Mesenchymal stem cell (in vitro differentiated cells and primary cell): Measurements from ENCODE around the gene IFITM1.

Experiments used
- DNase-seq: peaks from one replicate; pipeline ENCODE4 v3.0.0-alpha.2; 2013
- H2AFZ ChIP-seq: one replicate; pipeline ENCODE4 v1.6.1; 2013; ENCODE audit warnings: low read depth, mild to moderate bottlenecking, control low read depth, inconsistent platforms, low read length, moderate library complexity
- H2AK5ac ChIP-seq: 2 replicates; pipeline ENCODE4 v1.6.1; 2013; ENCODE audit warnings: low read length, moderate library complexity, mild to moderate bottlenecking, inconsistent platforms; ENCODE audit not compliant: severe bottlenecking
- H2BK120ac ChIP-seq: one replicate; pipeline ENCODE4 v1.6.1; 2013; ENCODE audit warnings: low read depth, mild to moderate bottlenecking, inconsistent platforms, low read length, moderate library complexity
- H2BK12ac ChIP-seq, 2 experiments: one replicate each; pipeline ENCODE4 v1.6.1; 2013; ENCODE audit warnings: inconsistent platforms in 2 of 2, low read length in 2 of 2, mild to moderate bottlenecking in 2 of 2, moderate library complexity in 2 of 2, control low read depth in 1 of 2
- H2BK15ac ChIP-seq: one replicate; pipeline ENCODE4 v1.6.1; 2013; ENCODE audit warnings: mild to moderate bottlenecking, low read depth, inconsistent platforms; ENCODE audit not compliant: poor library complexity, severe bottlenecking
- H2BK5ac ChIP-seq: 2 replicates; pipeline ENCODE4 v1.6.1; 2013; ENCODE audit warnings: low read depth, mild to moderate bottlenecking, low read length, control low read depth, inconsistent platforms; ENCODE audit not compliant: poor library complexity, severe bottlenecking
- H3K14ac ChIP-seq, 2 experiments: one replicate each; pipeline ENCODE4 v1.6.1; 2013; ENCODE audit warnings: inconsistent platforms in 2 of 2, low read length in 2 of 2, control low read depth in 1 of 2, mild to moderate bottlenecking in 1 of 2, moderate library complexity in 1 of 2
- H3K18ac ChIP-seq, 2 experiments: one replicate each; pipeline ENCODE4 v1.6.1; 2013; ENCODE audit warnings: inconsistent platforms in 2 of 2, low read length in 2 of 2, control low read depth in 1 of 2, low read depth in 1 of 2, mild to moderate bottlenecking in 1 of 2
- H3K23ac ChIP-seq, 2 experiments: one replicate each; pipeline ENCODE4 v1.6.1; 2013; ENCODE audit warnings: inconsistent platforms in 2 of 2, low read length in 2 of 2, mild to moderate bottlenecking in 2 of 2, moderate library complexity in 2 of 2, control low read depth in 1 of 2
- H3K27ac ChIP-seq: 2 replicates; pipeline ENCODE4 v1.5.1; 2013; ENCODE audit warnings: mild to moderate bottlenecking, moderate library complexity, low read length, control low read depth, inconsistent platforms; ENCODE audit not compliant: poor library complexity, severe bottlenecking
- H3K27me3 ChIP-seq, 2 experiments: 2 replicates each; pipeline versions ENCODE4 v1.6.1 to v1.7.0; 2013; ENCODE audit warnings: low read length in 2 of 2, mild to moderate bottlenecking in 2 of 2, moderate library complexity in 2 of 2, control low read depth in 1 of 2, inconsistent platforms in 1 of 2; ENCODE audit not compliant: control insufficient read depth in 1 of 2, insufficient read depth in 1 of 2
- H3K36me3 ChIP-seq, 2 experiments: 2 replicates each; pipeline versions ENCODE4 v1.6.1 to v1.7.0; 2013; ENCODE audit warnings: low read length in 2 of 2, control low read depth in 1 of 2, inconsistent platforms in 1 of 2, low read depth in 1 of 2, mild to moderate bottlenecking in 1 of 2; ENCODE audit not compliant: insufficient read depth in 2 of 2, control insufficient read depth in 1 of 2
- H3K4ac ChIP-seq, 2 experiments: one replicate each; pipeline ENCODE4 v1.6.1; 2013; ENCODE audit warnings: inconsistent platforms in 2 of 2, low read length in 2 of 2, mild to moderate bottlenecking in 2 of 2, moderate library complexity in 2 of 2, control low read depth in 1 of 2, low read depth in 1 of 2
- H3K4me1 ChIP-seq: 2 replicates; pipeline ENCODE4 v1.6.1; 2013; ENCODE audit warnings: low read depth, low read length, control low read depth; ENCODE audit not compliant: control insufficient read depth, insufficient read depth
- H3K4me2 ChIP-seq: 2 replicates; pipeline ENCODE4 v1.6.1; 2013; ENCODE audit warnings: low read length, mild to moderate bottlenecking, inconsistent platforms; ENCODE audit not compliant: poor library complexity, severe bottlenecking
- H3K4me3 ChIP-seq, 2 experiments: 2 replicates each; pipeline versions ENCODE4 v1.5.1 to v1.7.0; 2013; ENCODE audit warnings: low read length in 2 of 2, mild to moderate bottlenecking in 2 of 2, control low read depth in 1 of 2, low read depth in 1 of 2; ENCODE audit not compliant: insufficient read depth in 1 of 2
- H3K79me1 ChIP-seq: replicated peaks from 2 replicates; pipeline ENCODE4 v1.6.1; 2013; ENCODE audit warnings: mild to moderate bottlenecking, control low read depth, low read length, inconsistent platforms; ENCODE audit not compliant: poor library complexity, severe bottlenecking
- H3K9ac ChIP-seq: 2 replicates; pipeline ENCODE4 v1.7.0; 2013; ENCODE audit warnings: mild to moderate bottlenecking, low read length, moderate library complexity
- H3K9me3 ChIP-seq: 2 replicates; pipeline ENCODE4 v1.7.0; 2013; ENCODE audit warnings: mild to moderate bottlenecking, low read length; ENCODE audit not compliant: control insufficient read depth
- H4K8ac ChIP-seq: one replicate; pipeline ENCODE4 v1.6.1; 2013; ENCODE audit warnings: inconsistent platforms, mild to moderate bottlenecking, low read length, moderate library complexity
- H4K91ac ChIP-seq: one replicate; pipeline ENCODE4 v1.6.1; 2013; ENCODE audit warnings: mild to moderate bottlenecking, low read length, inconsistent platforms
- WGBS: methylation state at CpG from one replicate; pipeline ENCODE4 v1.1.7; 2013; ENCODE audit warnings: mixed read lengths; 5-methylcytosine and 5-hydroxymethylcytosine counted together

The IFITM1 gene

GRCh38 chr11:299951-300735, 13.7 kb upstream of the IFITM1 start:
- Histone ChIP-seq H3K14ac (no peak overlapping the region), H3K18ac (no peak overlapping the region), H3K23ac (no peak overlapping the region), H3K4me3 (no peak overlapping the region), H4K8ac (no peak overlapping the region), H2BK120ac (no peak overlapping the region), H2BK15ac (peak overlapping the region; percentile 31), H2AFZ (no peak overlapping the region), H3K4ac (no peak overlapping the region), H2BK12ac (no peak overlapping the region), H3K9ac (no peak overlapping the region), H3K27me3 (peaks cover 0 to 49% of the 10 kb centered on the region in 2 experiments), H3K9me3 (no peaks in the 10 kb centered on the region), H3K27ac (no peak overlapping the region), H2BK5ac (no peak overlapping the region), H2AK5ac (no peak overlapping the region), H3K79me1 (no peaks in the 10 kb centered on the region), H4K91ac (no peak overlapping the region), H3K4me2 (no peak overlapping the region), H3K4me1 (peaks cover 3% of the 10 kb centered on the region), H3K36me3 (peaks cover 0 to 9% of the 10 kb centered on the region in 2 experiments)
- DNase-seq: no peak
- 72% methylated on average over 20 of the region's 20 CpGs for WGBS

- Histone ChIP-seq H4K8ac (no peak overlapping the region), H3K18ac (no peak overlapping the region), H2AFZ (no peak overlapping the region), H2BK15ac (no peak overlapping the region), H2AK5ac (no peak overlapping the region), H3K14ac (no peak overlapping the region), H3K4me1 (peaks cover 12% of the 10 kb centered on the region), H4K91ac (no peak overlapping the region), H3K23ac (no peak overlapping the region), H2BK12ac (no peak overlapping the region), H2BK120ac (no peak overlapping the region), H3K4ac (no peak overlapping the region), H3K27ac (no peak overlapping the region), H3K4me2 (no peak overlapping the region), H3K4me3 (no peak overlapping the region), H2BK5ac (no peak overlapping the region), H3K27me3 (peaks cover 0 to 23% of the 10 kb centered on the region in 2 experiments), H3K9ac (no peak overlapping the region), H3K36me3 (no peaks in the 10 kb centered on the region), H3K79me1 (peaks cover 2% of the 10 kb centered on the region), H3K9me3 (no peaks in the 10 kb centered on the region)
- no peak for DNase-seq
- 98% methylated on average over 12 of the region's 12 CpGs for WGBS
Measured at GRCh38 chr11:303363-303762, 10.5 kb upstream of the IFITM1 start.

- no peak overlapping the region for H3K4me3 ChIP-seq
- H2BK12ac ChIP-seq: no peak overlapping the region
- WGBS: 97% methylated on average over 52 of the region's 52 CpGs
Measured at GRCh38 chr11:304061-304506, 9.8 kb upstream of the IFITM1 start.

DNA sequence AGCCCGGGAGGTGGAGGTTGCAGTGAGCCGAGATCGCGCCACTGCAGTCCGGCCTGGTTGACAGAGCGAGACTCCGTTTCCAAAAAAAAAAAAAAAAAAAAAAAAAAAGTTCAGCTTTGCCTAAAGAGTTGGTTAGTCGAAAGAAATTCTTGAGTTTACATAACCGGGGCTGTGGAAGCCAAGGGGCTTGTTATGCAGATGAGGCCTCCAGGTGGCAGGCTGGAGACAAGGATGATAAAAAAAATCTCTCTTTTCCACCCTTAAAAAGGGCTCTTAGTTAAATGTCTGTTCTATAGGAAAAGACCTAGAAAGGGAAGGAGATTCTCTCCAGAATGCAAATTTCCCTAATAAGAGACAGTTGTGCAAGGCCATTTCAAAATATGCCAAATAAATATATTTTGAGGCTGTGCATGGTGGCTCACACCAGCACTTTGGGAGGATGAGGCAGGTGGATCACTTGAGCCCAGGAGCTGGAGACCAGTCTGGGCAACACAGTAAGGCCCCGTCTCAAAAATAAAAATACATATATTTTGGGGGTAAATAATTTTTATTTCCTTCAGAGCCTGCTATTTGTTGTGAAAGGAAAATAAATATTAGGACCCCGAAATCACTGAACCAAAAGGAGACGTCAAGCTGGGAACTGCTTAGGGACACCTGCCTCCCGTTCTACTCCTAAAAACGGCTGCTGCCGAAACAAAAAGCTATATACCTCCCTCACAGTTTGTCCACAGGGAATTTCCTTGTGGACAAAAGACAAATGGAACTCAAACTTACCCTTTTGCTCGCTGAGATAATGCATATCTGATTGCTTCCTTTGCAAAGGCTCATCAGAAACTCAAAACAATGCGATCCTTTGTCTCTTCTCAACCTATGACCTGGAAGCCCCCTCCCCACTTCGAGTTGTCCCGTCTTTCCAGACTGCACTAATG, 8.7 kb upstream of the IFITM1 start:
- no peaks in the 10 kb centered on the region for H3K36me3 ChIP-seq
- no peak overlapping the region for H2BK120ac ChIP-seq
- H3K9me3 ChIP-seq: no peaks in the 10 kb centered on the region
- H3K4me2 ChIP-seq: no peak overlapping the region
- no peak overlapping the region for H2AFZ ChIP-seq
- 53% methylated on average over 16 of the region's 19 CpGs for WGBS
- no peak overlapping the region for H3K4ac ChIP-seq
- peaks cover 0 to 9% of the 10 kb centered on the region in 2 experiments for H3K27me3 ChIP-seq
- H3K4me3 ChIP-seq: no peak overlapping the region
- peak; percentile 81 for DNase-seq
- H3K14ac ChIP-seq: no peak overlapping the region
- H3K27ac ChIP-seq: no peak overlapping the region
- no peak overlapping the region for H2BK15ac ChIP-seq
- no peak overlapping the region for H2BK5ac ChIP-seq
- H2AK5ac ChIP-seq: no peak overlapping the region
- H4K8ac ChIP-seq: no peak overlapping the region
- no peak overlapping the region for H4K91ac ChIP-seq
- peaks cover 4% of the 10 kb centered on the region for H3K79me1 ChIP-seq
- no peak overlapping the region for H3K23ac ChIP-seq
- peaks cover 19% of the 10 kb centered on the region for H3K4me1 ChIP-seq
- peak overlapping the region in 1 of 2 experiments; percentile 19 for H3K18ac ChIP-seq
- no peak overlapping the region for H3K9ac ChIP-seq
- peak overlapping the region in 1 of 2 experiments; percentile 94 for H2BK12ac ChIP-seq

More at GRCh38 chr11:304061-304506, 9.8 kb upstream of the IFITM1 start:
- Histone ChIP-seq H3K36me3 (no peaks in the 10 kb centered on the region), H3K4me2 (no peak overlapping the region), H2BK15ac (no peak overlapping the region), H4K8ac (no peak overlapping the region), H2AFZ (no peak overlapping the region), H3K4ac (peak overlapping the region in 1 of 2 experiments; percentile 24), H3K27ac (no peak overlapping the region), H4K91ac (peak overlapping the region; percentile 84), H3K23ac (no peak overlapping the region), H3K9me3 (no peaks in the 10 kb centered on the region), H3K79me1 (peaks cover 2% of the 10 kb centered on the region), H3K27me3 (peaks cover 0 to 18% of the 10 kb centered on the region in 2 experiments), H3K9ac (no peak overlapping the region), H3K4me1 (peaks cover 16% of the 10 kb centered on the region), H2BK120ac (peak overlapping the region; percentile 42), H3K14ac (no peak overlapping the region), H2AK5ac (peak overlapping the region; percentile 85), H3K18ac (peak overlapping the region in 1 of 2 experiments; percentile 64), H2BK5ac (no peak overlapping the region)
- DNase-seq: no peak
